SK-N-SH (cell line): ENCODE data around the gene HIPK2. TPM values are rescaled to one million over a fixed set of nuclear protein-coding genes. Genes with fewer than 3 reads are reported as not detected.

Experiments
- CTCF ChIA-PET: fragments of 300-600, 350-600 bp; formaldehyde crosslinking; extraction: SDS; loops from one replicate; lab custom pipeline; 2021; lab: Yijun Ruan, JAX
- POLR2A ChIA-PET: fragments of 350-600 bp; sonication (Branson Sonifier 250); formaldehyde crosslinking; extraction: SDS; loops from one replicate; lab custom pipeline; 2020; ENCODE audit warnings: antibody characterized with exemption, inconsistent platforms; lab: Yijun Ruan, JAX
- DNase-seq: peaks from one replicate; pipeline ENCODE4 v3.0.0; 2012
- H2AFZ ChIP-seq: fragments of 200-600 bp; sonication (generic); 2 replicates; pipeline ENCODE4 v1.8.1; 2016; ENCODE audit warnings: antibody characterized with exemption, mild to moderate bottlenecking, low read depth
- H3F3A ChIP-seq: fragments of 200-600 bp; sonication (generic); replicated peaks from 2 replicates; pipeline ENCODE3; 2016; ENCODE audit warnings: antibody characterized with exemption, mild to moderate bottlenecking; ENCODE audit not compliant: insufficient read depth
- H3K27ac ChIP-seq, 2 experiments: fragments of 200-500 bp in 1 of 2; fragments of 200-600 bp in 1 of 2; sonication (Bioruptor generic) in 1 of 2; sonication (generic), shearing (Covaris generic) in 1 of 2; 2 replicates each; pipeline versions ENCODE4 v1.5.1 to v1.6.1; 2014 to 2016; ENCODE audit warnings: low read depth in 2 of 2, inconsistent platforms in 1 of 2, low read length in 1 of 2, mild to moderate bottlenecking in 1 of 2, mixed read lengths in 1 of 2
- H3K27me3 ChIP-seq: fragments of 200-600 bp; sonication (generic), shearing (Covaris generic); 2 replicates; pipeline ENCODE4 v1.6.1; 2016; ENCODE audit warnings: mixed run types; ENCODE audit not compliant: insufficient read depth
- H3K36me3 ChIP-seq, 2 experiments: fragments of 200-500 bp in 1 of 2; fragments of 200-600 bp in 1 of 2; sonication (Bioruptor generic) in 1 of 2; sonication (generic) in 1 of 2; replicated peaks in 1 of 2; 2 replicates each; pipeline versions ENCODE3 to v1.5.1; 2014 to 2016; ENCODE audit warnings: low read length in 1 of 2, mild to moderate bottlenecking in 1 of 2; ENCODE audit not compliant: insufficient read depth in 2 of 2, control insufficient read depth in 1 of 2
- H3K4me1 ChIP-seq, 2 experiments: fragments of 200-500 bp in 1 of 2; fragments of 200-600 bp in 1 of 2; sonication (Bioruptor generic) in 1 of 2; sonication (generic), shearing (Covaris generic) in 1 of 2; 2 replicates each; pipeline versions ENCODE4 v1.5.1 to v1.6.1; 2014 to 2016; ENCODE audit warnings: low read depth in 1 of 2, low read length in 1 of 2, mixed run types in 1 of 2; ENCODE audit not compliant: insufficient read depth in 2 of 2, control insufficient read depth in 1 of 2
- H3K4me2 ChIP-seq: fragments of 200-600 bp; sonication (generic), shearing (Covaris generic); 2 replicates; pipeline ENCODE4 v1.6.1; 2017; ENCODE audit warnings: mixed run types
- H3K4me3 ChIP-seq, 2 experiments: fragments of 200-500 bp in 1 of 2; fragments of 200-600 bp in 1 of 2; sonication (Bioruptor generic) in 1 of 2; sonication (generic), shearing (Covaris generic) in 1 of 2; 2 replicates each; pipeline versions ENCODE4 v1.5.1 to v1.8.1; 2014 to 2016; ENCODE audit warnings: low read depth in 2 of 2, inconsistent platforms in 1 of 2, low read length in 1 of 2, mild to moderate bottlenecking in 1 of 2, mixed read lengths in 1 of 2, moderate library complexity in 1 of 2
- H3K79me2 ChIP-seq: fragments of 200-600 bp; sonication (generic); 2 replicates; pipeline ENCODE4 v1.8.1; 2017; ENCODE audit warnings: mild to moderate bottlenecking; ENCODE audit not compliant: insufficient read depth
- H3K9ac ChIP-seq: fragments of 200-600 bp; sonication (generic); 2 replicates; pipeline ENCODE4 v1.6.1; 2017; ENCODE audit warnings: mixed run types
- H3K9me2 ChIP-seq: fragments of 200-600 bp; sonication (generic); 2 replicates; pipeline ENCODE4 v1.6.1; 2017; ENCODE audit warnings: mixed run types
- H3K9me3 ChIP-seq: fragments of 200-600 bp; sonication (generic); 2 replicates; pipeline ENCODE4 v1.6.1; 2017; ENCODE audit warnings: mixed run types, mild to moderate bottlenecking, moderate library complexity
- H4K20me1 ChIP-seq: fragments of 200-600 bp; sonication (generic); 2 replicates; pipeline ENCODE4 v1.6.1; 2017; ENCODE audit warnings: mild to moderate bottlenecking, mixed run types; ENCODE audit not compliant: insufficient read depth
- EZH2phosphoT487 ChIP-seq: fragments of 200-600 bp; sonication (generic); IDR thresholded peaks from 2 replicates; pipeline ENCODE4 v1.6.1; 2017; ENCODE audit warnings: low read depth, mixed run types, mild to moderate bottlenecking, antibody characterized with exemption, moderate library complexity, borderline replicate concordance
- MAX ChIP-seq: IDR thresholded peaks from 2 replicates; pipeline ENCODE4 v1.4.0; 2012; ENCODE audit warnings: low read depth
- MXI1 ChIP-seq: IDR thresholded peaks from 2 replicates; pipeline ENCODE4 v1.6.1; 2012; ENCODE audit warnings: mild to moderate bottlenecking, low read depth, low read length, improper control_type of control experiment
- REST ChIP-seq: IDR thresholded peaks from 2 replicates; pipeline ENCODE4 v1.6.1; 2012; ENCODE audit warnings: mild to moderate bottlenecking, low read depth, low read length, moderate library complexity
- RXRA ChIP-seq: IDR thresholded peaks from 2 replicates; pipeline ENCODE4 v1.4.0; 2012; ENCODE audit warnings: low read depth, mild to moderate bottlenecking, borderline replicate concordance
- SIN3A ChIP-seq: IDR thresholded peaks from 2 replicates; pipeline ENCODE4 v1.6.1; 2012; ENCODE audit warnings: low read depth, mild to moderate bottlenecking, low read length, moderate library complexity, borderline replicate concordance
- USF2 ChIP-seq: fragments of 150-350 bp; IDR thresholded peaks from 2 replicates; pipeline ENCODE4 v1.6.1; 2017; ENCODE audit warnings: antibody characterized with exemption, low read length, low read depth, borderline replicate concordance
- WGBS: methylation state at CpG from one replicate; pipeline ENCODE4 v1.1.6; 2017; ENCODE audit warnings: low lambda C conversion rate; 5-methylcytosine and 5-hydroxymethylcytosine counted together
- polyA plus RNA-seq, 3 experiments: library from polyadenylated mRNA; depleted of rRNA; stranded (reverse); fragments of >200 nt; gene quantifications; 2 replicates each; pipeline ENCODE4 v1.2.3, GENCODE V29; 2012

HIPK2 gene
- polyA plus RNA-seq, 1 of the 3 experiments (the other 2 are of a cell fraction), result 14.2 TPM

GRCh38 chr7:139651914-139652313 is 125.9 kb downstream of the HIPK2 start (continued):
- TF ChIP-seq REST (no peak), RXRA (no peak), SIN3A (no peak), USF2 (no peak), MAX (no peak)

GRCh38 chr7:139651308-139651707 is 126.5 kb downstream of the HIPK2 start:
- Histone ChIP-seq H3F3A (no peaks in the 10 kb centered on the region), H3K4me3 (no peak overlapping the region), H3K79me2 (peaks cover 26% of the 10 kb centered on the region; the same call in 1 of the 2 replicates), H3K27ac (no peak overlapping the region), H3K9ac (no peak overlapping the region), H3K9me3 (no peaks in the 10 kb centered on the region), H2AFZ (no peak overlapping the region), H3K4me1 (peaks cover 0 to 14% of the 10 kb centered on the region in 2 experiments; a peak in 1 of 4 replicates), H3K36me3 (peaks cover 6 to 7% of the 10 kb centered on the region in 2 experiments), H3K9me2 (no peaks in the 10 kb centered on the region), H4K20me1 (peaks cover 46% of the 10 kb centered on the region), H3K27me3 (no peaks in the 10 kb centered on the region), H3K4me2 (no peak overlapping the region)
- TF ChIP-seq EZH2phosphoT487 (no peak), MXI1 (0 out of 2 replicates have a peak, but pooled peaks have one; percentile 28), SIN3A (no peak)
- POLR2A ChIA-PET, result interaction anchor here (1.1 to 1.7 kb wide), 2 partner anchors 14 to 341 kb away, joined by 3 to 6 read pairs; no protein-coding TSS in a partner anchor
- CTCF ChIA-PET, result interaction anchor here (0.9 to 3.8 kb wide), 7 partner anchors 9 to 359 kb away, joined by 3 to 27 read pairs (median 4); no protein-coding TSS in a partner anchor
- WGBS, result 62% methylated on average over 6 of the region's 6 CpGs
- DNase-seq, result peak; percentile 54
